HG02973 (cell line): ENCODE results near the gene BCL2L14.
"Not testable (repeated sequence)": the region's sequence is repeated elsewhere in the genome, so short reads cannot be mapped to it uniquely, and the experiment has no call there.

Source experiments
- ATAC-seq: cut with Tn5 transposase; IDR thresholded peaks from one replicate; pipeline ENCODE4 v1.9.1; 2021; ENCODE audit warnings: moderate library complexity; ENCODE audit not compliant: unreplicated experiment

The BCL2L14 gene

DNA sequence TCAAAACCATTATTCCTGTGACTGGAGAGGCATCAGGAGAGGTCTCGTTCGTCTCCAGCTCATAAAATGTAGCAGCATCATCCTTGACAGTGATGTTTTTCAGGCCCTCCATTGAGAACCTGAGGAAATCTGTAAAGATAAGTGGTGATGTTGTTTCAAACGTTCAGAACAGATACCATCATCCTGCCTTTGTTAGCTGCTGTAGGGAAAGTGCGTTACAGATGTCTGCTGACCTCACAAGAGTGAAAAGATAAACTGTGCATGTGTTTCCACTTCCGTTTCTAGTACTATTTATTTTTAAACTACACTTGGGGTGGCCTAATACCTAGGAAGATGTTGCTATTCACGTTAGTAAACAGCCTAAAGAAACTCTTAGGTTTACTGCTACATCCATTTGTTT, 28.4 kb downstream of the BCL2L14 start:
- ATAC-seq, result no peak

DNA sequence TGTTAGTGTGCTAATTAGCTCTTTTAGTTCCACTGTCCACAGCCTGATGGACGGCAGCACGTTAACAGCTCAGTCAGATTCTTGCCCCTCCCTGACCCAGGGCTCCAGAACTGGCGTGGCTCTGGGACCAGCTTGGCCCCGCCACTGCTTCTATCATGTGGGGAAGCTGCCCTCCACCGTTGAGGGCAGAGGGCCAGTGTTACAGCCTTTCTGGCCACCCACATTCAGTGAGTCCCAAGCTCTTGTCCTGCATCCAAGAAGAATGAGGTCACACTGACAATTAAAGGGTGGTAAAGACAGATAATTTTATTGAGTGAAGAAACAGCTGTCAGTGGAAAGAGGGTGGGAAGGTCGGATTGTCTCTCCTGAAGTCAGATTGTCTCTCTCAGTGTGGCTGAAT, 36.9 kb downstream of the BCL2L14 start:
- no peak for ATAC-seq

DNA sequence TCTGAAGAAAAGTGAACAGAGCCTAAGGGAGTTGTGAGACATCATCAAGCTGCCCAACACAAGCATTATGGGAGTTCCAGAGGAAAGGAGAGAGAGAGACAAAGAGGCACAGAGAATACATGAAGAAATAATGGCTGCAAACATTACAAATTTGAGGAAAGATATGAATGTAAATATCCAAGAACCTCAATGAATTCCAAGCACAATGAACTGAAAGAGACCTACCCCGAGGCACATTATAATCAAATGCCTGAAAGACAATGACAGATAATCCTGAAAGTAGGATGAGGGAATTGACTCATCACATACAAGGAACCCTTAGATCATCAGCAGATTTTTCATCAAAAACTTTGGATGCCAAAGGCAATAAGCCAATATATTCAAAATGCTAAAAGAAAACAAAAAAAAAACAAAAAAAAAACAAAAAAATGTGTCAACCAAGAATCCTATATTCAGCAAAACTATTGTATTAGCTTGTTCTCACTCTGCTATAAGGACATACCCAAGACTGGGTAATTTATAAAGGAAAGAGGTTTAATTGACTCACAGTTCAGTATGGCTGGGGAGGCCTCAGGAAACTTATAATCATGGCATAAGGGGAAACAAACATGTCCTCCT, 37.8 kb downstream of the BCL2L14 start:
- no peak for ATAC-seq

DNA sequence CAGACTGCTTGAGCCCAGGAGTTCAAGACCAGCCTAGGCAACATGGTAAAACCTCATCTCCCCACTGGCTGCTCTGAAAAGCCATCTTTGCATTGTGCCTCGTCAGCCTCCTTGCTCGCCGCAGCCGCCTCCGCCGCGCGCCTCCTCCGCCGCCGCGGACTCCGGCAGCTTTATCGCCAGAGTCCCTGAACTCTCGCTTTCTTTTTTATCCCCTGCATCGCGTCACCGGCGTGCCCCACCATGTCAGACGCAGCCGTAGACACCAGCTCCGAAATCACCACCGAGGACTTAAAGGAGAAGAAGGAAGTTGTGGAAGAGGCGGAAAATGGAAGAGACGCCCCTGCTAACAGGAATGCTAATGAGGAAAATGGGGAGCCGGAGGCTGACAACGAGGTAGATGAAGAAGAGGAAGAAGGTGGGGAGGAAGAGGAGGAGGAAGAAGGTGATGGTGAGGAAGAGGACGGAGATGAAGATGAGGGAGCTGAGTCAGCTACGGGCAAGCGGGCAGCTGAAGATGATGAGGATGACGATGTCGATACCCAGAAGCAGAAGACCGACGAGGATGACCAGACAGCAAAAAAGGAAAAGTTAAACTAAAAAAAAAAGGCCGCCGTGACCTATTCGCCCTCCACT, 40.3 kb downstream of the BCL2L14 start:
- not testable (repeated sequence) for ATAC-seq

DNA sequence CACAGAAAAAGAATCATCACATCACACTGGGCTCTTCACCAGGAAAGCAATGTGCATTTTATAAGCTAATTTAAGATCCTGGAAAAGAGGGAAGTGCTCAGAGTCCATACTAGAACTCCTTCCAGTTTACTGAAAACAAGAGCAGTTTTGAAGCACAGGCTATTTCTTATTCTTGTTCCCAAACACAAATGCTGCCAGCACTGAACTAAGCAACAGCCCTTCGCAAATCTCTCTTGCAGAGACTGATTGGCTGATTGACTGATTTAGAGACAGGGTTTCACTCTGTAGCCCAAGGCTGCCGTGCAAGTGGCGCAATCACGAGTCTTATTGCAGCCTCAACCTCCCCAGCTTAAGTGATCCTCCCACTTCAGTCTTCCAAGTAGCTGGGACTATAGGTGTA, 44.8 kb downstream of the BCL2L14 start:
- no peak for ATAC-seq

DNA sequence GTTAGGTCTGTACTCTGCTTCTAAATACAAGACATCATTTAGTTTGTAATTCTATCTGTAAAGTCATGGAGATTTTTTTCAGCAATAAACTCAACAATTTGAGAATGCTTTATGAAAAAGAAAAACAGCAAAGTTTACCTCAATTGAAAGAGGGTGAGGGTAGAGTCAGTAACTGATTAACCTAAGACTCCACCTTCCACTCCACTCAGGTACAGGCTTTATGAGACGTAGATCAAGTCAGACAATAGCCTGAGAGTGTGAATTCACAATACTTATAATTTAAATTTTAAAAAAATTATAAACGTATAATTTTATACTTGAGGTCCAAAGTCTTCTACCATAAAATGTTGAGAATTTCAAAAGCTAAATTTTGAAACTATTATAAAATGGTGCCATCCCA, 45.9 kb downstream of the BCL2L14 start:
- no peak for ATAC-seq

DNA sequence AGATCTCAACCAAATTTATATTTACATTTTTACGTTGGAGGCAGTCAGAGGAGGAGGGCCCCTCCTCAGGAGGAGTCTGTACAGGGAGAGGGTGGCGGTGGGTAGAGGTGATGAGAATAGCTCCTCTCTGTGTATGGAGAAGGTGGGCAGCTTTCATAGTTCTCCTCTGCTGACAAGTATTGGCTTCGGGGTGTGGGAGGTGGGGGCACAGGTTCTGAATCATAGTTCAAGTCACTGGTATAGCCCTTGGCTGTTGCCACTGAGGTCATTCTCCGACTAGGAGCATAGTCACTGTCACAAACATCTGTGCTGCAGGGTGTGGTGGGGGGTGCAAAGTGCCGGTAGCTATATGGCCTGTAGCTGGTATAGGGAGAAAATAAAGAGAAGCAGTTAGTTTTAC, 50.3 kb downstream of the BCL2L14 start:
- ATAC-seq, result no peak

DNA sequence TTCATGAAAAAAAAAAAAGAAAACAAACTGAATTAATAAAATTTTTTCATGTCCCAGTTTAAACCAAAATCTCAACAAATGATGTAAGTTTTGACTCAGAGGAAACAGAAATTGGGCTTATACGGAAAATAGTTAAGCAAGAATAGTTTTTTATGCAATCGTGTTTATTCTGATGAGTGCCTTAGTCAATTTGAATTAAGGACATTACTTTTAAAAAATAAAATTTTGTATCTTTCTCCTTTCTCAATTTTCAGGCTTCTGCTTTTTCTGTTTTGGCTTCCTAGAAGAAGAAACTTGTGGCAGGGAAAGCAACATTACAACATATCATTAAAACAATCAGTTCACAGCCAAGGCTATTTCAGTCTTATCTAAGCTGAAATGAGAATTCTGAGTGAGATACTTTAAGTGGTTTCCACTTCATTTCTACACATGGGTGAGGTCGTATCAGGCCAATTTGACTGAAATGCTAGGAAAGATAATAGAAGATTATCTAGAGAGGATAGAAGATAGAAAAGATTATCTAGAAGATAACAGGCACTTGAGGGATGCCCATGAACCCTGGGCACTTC, 52.4 kb downstream of the BCL2L14 start:
- no peak for ATAC-seq

DNA sequence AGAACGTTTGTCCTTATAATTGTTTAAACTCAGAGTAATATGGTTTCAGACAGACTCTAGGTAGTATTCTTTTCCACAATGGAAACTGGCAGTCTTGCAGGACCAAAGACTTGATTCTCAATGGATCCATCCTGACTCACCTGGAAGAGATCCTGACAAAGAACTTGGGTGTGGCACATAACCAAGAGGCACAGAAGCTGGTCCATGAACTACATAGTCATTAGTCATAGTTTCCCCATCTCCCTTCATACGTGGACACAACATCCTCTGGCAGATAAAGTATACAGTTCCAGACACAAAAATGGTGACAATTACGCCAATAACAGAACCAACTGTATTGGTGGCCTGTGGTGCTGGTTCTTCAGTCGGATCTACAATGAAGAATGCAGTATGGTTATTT, 55.8 kb downstream of the BCL2L14 start:
- ATAC-seq, result no peak

DNA sequence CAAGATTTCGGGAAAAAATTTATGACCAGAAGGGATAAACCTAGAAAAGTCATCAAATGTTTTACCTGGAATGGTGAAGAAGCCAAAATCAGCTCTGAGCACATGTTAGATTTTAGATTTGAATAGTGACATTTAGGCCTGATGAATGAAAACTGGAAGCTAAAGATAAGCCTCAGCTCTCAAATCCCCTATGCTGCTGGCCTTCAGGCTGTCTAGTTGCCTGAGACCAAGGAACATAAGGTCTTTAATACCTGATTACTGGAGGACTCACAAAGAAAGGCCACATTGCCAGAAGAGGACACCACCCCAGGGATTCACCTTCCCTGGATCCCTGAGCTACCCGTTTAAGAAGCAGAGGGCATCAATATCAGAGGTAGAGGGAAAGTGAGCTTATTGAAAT, 56.6 kb downstream of the BCL2L14 start:
- ATAC-seq, result no peak

DNA sequence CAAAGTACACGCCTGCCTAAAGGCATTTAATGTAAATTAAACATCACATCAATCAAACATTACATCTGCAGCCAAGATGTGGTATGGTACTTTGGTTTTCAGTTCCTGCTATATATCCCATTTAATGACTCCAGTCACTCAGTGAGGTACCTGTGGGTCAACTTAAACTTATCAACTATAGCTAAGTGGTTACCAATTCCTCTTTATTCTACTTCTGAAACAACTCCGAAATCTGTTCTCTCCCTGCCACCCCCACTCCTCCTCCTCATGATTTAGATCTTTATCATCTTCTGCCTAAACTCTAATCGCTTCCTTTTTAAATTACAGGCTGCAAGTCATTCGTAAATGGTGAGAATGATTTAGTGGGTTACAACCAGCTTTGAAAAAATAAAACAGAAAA, 57.9 kb downstream of the BCL2L14 start:
- ATAC-seq, result no peak

DNA sequence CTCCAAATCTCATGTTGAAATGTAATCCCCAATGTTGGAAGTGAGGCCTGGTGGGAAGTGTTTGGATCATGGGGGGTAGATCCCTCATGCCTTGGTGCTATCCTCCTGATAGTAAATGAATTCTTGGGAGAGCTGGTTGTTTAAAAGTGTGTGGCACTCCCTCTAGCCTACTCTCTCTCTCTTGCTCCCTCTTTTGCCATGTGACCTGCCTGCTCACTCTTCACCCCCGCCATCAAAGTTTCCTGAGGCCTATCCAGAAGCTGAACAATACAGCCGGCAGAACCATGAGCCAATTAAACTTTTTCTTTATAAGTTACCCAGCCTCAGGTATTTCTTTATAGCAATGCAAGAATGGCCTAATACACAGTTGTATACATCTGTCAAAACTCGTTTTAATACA, 62.5 kb downstream of the BCL2L14 start:
- no peak for ATAC-seq

DNA sequence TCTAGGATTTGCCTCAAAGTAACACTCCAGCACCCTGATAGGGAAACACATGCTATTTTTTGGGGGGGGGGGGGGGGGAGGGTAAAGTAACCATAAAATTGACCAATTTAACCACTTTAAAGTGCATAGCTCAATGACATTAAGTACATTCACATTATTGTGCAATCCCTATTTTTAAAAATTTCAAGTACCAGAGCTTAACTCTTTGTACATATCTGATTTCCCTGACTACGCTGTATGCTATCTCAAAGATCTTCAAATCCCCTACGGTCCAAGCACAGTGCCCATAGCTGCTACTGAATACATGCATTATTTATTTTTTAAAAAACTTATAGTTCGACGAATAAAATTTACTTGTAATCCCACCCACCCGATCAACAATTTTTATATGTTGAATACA, 63.0 kb downstream of the BCL2L14 start:
- no peak for ATAC-seq

DNA sequence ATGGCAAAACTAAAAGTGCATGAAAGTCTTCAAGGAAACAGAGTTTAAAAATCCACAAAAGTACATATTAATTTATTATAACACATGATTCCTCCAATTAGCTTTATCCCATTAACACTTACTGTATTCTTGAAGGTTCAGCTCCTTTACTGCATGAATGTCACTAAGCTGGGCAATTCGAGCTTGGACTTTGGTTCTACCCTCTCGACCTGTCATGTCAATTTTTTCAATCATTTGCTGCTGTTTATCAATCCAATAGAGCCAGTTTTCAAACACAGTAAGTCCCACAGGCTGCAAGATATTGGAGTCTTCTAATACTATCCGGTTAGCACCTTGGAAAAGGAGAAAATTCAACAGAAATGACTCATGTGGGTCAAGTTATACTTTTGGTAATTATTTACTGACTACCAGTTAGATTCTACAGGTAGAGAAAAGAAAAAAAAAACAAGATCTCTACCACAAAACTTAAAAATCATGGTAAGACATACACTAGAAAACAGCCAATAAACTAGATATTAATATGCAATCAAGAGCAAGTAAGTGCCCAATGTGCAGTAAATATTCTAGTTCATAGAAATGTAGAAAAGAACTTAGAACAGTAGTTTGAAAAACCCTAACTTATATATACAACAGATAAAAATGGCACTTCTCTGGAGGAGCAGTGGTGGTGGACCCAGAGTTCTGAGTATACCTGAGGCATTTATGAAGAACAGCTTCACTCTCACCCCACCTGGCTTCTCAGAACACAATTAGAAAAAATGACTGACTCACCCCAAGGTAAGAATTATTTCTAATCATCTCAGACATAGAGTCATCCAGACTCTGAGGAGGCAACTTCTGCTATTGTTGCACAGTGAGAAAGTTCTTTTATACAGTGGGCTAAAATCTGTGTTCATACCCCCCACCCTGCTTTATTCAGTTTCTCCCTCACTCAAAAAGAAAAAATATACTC, 67.7 kb downstream of the BCL2L14 start:
- no peak for ATAC-seq

DNA sequence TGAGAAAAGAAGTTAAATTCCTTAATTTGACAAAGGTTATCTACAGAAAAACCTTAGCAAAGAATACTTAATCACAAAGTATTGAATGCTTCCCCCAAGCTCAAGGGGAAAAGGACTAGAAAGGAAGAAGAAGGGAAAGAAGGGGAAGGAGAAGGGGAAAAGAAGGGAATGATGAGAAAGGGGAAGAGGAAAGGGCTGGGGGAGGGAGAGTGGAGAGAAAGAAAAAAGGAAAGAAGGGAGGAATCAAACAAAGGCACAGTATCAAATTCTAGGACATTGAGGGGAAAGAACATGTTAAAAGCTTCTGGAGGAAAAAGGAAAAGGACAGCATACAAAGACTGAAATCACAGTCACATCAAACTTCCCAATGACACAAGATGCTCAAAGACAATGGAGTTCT, 70.3 kb downstream of the BCL2L14 start:
- no peak for ATAC-seq

DNA sequence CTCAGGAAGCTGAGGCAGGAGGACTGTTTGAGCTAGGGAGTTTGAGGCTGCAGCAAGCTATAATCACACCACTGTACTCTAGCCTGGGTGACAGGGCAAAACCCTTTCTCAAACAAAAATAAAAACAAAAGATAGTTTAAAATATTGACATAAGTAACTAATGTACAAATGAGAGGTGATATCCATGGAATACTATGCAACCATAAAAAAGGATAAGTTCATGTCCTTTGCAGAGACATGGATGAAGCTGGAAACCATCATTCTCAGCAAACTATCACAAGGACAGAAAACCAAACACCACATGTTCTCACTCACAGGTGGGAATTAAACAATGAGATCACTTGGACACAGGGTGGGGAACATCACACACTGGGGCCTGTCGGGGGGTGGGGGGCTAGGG, 73.8 kb downstream of the BCL2L14 start:
- not testable (repeated sequence) for ATAC-seq

DNA sequence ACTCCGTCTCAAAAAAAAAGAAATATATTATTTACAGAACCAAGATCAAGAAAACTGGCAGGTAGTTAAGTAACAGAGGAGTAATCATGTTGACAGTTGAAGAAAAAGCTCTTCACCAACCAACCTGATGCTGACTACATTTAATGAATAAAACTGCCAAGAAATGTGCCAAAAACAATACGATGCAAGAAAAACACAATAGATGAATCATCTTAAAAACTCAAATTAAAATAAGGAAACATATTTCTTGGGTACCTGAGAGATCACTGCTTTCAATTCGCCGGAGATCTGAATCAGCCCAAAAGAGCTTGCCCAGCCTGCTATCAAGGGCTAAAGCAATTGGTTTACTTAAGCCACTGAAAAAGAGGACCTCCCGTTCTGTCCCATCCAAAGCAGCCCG, 76.4 kb downstream of the BCL2L14 start:
- ATAC-seq, result no peak
